22Rv1 (cell line): Measurements from ENCODE around the gene CST9L.

Source experiments
- H3K27ac ChIP-seq: fragments of 450-650 bp; 2 replicates; pipeline ENCODE4 v1.5.1; 2017
- ZFX ChIP-seq: fragments of 450-650 bp; IDR thresholded peaks from 2 replicates; pipeline ENCODE4 v1.6.1; 2017; ENCODE audit warnings: antibody characterized with exemption, borderline replicate concordance
- TF ChIP-seq, protein P1 (sequence below): fragments of 450-650 bp; IDR thresholded peaks from 2 replicates; pipeline ENCODE4 v1.5.1; 2017; ENCODE audit warnings: mild to moderate bottlenecking

Gene CST9L

DNA sequence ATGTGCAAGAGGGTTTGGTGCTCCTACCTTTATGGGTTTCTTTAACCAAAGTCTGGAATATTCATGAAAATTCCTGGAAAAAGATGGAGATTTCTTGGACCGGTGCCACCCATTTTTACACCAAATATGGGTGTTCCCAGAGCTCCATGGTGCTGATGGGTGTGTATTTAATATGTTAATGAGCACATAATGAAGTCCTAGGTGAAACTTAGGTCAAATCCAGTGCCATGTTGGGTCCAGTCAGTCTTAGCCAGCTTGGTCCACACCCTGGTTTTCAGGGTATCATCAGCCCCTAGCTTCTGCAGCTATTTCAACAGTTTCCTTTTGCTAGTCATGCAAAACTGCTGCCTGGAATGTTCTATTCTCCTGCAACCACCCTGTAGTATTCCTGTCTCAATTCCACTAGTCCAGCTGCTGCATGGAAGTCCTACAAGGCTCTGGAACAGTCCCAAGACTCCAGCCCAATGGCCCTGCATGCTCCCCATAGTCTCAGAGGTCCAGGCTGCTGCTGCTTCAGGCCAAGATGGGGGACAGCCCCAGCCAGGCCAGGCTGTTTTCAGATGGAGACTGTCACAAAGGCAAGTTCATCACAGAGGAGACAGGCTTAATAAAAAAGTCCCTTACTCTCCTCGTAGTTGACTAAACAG lies 31.8 kb downstream of the CST9L start:
- no peak for TF ChIP-seq ZFX
- TF ChIP-seq, protein P1, sequence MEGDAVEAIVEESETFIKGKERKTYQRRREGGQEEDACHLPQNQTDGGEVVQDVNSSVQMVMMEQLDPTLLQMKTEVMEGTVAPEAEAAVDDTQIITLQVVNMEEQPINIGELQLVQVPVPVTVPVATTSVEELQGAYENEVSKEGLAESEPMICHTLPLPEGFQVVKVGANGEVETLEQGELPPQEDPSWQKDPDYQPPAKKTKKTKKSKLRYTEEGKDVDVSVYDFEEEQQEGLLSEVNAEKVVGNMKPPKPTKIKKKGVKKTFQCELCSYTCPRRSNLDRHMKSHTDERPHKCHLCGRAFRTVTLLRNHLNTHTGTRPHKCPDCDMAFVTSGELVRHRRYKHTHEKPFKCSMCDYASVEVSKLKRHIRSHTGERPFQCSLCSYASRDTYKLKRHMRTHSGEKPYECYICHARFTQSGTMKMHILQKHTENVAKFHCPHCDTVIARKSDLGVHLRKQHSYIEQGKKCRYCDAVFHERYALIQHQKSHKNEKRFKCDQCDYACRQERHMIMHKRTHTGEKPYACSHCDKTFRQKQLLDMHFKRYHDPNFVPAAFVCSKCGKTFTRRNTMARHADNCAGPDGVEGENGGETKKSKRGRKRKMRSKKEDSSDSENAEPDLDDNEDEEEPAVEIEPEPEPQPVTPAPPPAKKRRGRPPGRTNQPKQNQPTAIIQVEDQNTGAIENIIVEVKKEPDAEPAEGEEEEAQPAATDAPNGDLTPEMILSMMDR = no peak
- H3K27ac ChIP-seq = no peak overlapping the region

DNA sequence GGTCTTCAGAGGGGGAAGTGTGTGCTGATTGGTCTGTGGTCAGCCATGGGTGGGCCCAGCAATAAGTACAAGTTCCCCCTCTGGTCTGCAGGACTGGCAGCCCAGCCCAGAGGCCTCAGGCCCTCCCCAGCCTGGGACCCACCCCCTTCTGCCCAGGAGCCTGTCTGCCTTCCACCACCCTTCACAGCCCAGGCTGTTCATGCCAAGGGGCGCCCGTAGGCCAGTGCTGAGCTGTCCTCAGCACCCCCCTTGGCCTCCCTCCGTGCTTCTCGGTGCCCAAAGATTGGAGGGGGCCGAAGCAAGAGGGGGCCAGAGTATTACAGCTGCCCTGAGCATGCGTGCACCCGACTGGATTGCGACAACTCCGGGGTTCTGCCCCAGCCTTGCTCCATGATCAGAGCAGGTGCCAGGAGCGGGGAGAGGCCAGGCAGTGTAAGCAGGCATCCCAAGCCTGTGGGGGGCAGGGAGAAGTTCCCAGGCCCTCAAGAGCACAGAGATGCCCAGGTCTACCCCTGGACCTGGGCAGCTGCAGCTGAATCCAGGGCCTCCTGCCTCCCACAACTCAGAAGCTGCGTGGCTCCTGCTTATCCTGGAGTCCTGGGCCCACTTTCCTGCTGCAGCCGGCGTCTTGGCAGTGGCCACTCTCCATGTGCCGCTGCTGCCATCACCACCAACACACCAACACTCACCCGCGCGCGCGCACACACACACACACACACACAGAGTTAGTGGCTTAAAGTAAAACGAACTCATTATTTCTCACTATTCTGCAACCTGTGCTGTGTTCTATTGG lies 33.3 kb downstream of the CST9L start:
- H3K27ac ChIP-seq = no peak overlapping the region
- TF ChIP-seq, protein P1 = no peak
- TF ChIP-seq ZFX = no peak

DNA sequence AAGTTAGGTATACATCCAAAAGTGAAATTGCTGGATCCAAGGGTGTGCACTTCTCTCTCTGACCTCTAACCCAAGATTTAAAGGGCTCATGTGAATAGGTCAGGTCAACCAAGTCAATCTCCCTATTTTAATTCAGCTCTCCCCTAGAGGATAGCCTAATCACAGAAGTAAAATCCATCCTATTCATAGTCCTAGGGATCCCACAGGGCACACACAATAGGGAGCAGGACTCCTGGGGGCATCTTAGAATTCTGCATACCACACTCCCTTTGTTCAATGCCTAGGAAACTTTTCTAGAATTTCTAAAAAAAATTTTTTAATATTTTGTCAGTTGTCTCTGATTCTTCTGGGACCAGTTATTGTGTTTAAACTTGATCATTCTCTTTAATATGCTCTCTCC lies 35.1 kb downstream of the CST9L start:
- H3K27ac ChIP-seq = no peak overlapping the region
- TF ChIP-seq, protein P1 = no peak
- no peak for TF ChIP-seq ZFX

DNA sequence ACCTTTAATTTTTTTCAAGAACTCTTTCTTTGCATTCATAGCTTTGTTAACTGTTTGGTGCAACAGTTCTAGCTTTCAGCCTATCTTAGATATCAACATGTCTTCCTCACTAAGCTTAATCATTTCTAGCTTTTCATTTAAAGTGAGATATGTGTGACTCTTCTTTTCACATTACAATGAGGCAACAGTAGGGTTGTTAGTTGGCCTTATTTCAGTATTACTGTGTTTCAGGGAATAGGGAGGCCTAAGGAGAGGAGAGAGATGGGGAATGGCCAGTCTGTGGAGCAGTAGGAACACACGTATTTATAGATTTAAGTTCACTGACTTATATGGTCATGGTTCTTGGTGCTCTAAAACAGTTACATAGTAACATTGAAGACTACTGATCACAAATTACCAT lies 35.8 kb downstream of the CST9L start:
- no peak for TF ChIP-seq ZFX
- TF ChIP-seq, protein P1 = no peak
- no peak overlapping the region for H3K27ac ChIP-seq

DNA sequence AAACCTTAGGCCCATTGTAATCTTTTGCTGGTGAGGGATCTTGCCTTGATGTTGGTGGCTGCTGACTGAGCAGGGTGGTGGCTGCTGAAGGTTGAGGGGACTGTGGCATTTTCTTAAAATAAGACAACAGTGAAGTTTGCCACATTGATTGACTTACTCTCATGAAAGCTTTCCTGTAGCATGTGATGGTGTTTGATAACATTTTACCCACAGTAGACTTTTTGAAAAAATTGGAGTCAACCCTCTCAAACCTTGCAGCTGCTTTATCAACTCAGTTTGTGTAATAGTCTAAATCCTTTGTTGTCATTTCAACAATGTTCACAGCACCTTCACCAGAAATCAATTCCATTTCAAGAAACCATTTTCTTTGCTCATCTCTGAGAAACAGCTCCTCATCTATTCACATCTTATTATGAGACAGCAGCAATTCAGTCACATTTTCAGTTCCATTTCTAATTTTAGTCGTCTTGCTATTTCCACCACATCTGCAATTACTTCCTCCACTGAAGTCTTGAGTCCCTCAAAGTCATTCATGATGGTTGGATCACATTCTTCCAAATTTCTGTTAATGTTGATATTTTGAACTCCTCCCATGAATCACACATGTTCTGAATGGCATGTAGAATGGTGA lies 37.2 kb downstream of the CST9L start:
- no peak overlapping the region for H3K27ac ChIP-seq
- TF ChIP-seq, protein P1 = no peak
- no peak for TF ChIP-seq ZFX

DNA sequence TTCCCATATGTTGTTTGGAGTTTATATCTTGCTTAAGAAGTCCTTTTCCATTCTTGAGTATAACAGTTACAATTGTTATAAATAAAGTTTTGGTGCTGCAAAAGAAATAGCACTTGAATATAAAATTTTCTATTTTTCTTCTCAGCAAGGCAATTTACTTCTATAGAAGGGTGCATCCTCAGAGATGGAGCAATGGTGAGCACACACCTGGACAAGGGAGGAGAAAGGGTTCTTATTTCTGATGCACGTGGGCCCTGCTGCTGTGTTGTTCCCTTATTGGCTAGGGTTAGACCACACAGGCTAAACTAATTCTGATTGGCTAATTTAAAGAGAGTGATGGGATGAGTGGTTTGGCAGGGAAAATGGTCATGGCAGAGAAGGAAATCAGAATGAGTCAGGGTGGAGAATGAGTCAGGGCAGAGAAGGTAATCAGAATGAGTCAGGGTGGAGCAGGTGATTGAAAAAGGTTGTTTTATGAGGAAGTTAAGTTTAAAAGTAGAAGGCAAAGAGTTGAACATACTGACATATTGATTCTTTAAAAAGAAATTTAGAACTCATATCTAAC lies 39.3 kb downstream of the CST9L start:
- no peak overlapping the region for H3K27ac ChIP-seq
- TF ChIP-seq ZFX = no peak
- TF ChIP-seq, protein P1 = no peak
